Astrocyte (in vitro differentiated cells and primary cell): ENCODE measurements around the gene ZNF331. TPM values are rescaled to one million over a fixed set of nuclear protein-coding genes. Genes with fewer than 3 reads are reported as not detected.
"Not testable (repeated sequence)": the region's sequence is repeated elsewhere in the genome, so short reads cannot be mapped to it uniquely, and the experiment has no call there.

ENCODE experiments used
- DNase-seq: peaks from one replicate; pipeline ENCODE4 v3.0.0-alpha.2; 2010; ENCODE audit warnings: low read depth
- FAIRE-seq: peaks from 2 replicates; lab custom pipeline; 2011; peaks lifted over from hg19 to GRCh38; lab: Jason Lieb, UNC
- H2AFZ ChIP-seq: 2 replicates; pipeline ENCODE4 v1.6.0; 2012; ENCODE audit warnings: low read depth, low read length, inconsistent platforms
- H3K27ac ChIP-seq: 2 replicates; pipeline ENCODE4 v1.5.1; 2011; ENCODE audit warnings: low read depth, low read length, inconsistent platforms
- H3K27me3 ChIP-seq: 2 replicates; pipeline ENCODE4 v1.6.0; 2011; ENCODE audit warnings: low read length, inconsistent platforms; ENCODE audit not compliant: insufficient read depth
- H3K36me3 ChIP-seq: 2 replicates; pipeline ENCODE4 v1.5.1; 2011; ENCODE audit warnings: low read length, inconsistent platforms; ENCODE audit not compliant: insufficient read depth
- H3K4me1 ChIP-seq: 2 replicates; pipeline ENCODE4 v1.5.1; 2011; ENCODE audit warnings: low read length, inconsistent platforms; ENCODE audit not compliant: insufficient read depth
- H3K4me2 ChIP-seq: 2 replicates; pipeline ENCODE4 v1.6.0; 2012; ENCODE audit warnings: low read length, inconsistent platforms
- H3K4me3 ChIP-seq: 2 replicates; pipeline ENCODE4 v1.5.1; 2011; ENCODE audit warnings: low read depth, mild to moderate bottlenecking, low read length, inconsistent platforms; ENCODE audit not compliant: insufficient read depth
- H3K79me2 ChIP-seq: 2 replicates; pipeline ENCODE4 v1.6.0; 2012; ENCODE audit warnings: mild to moderate bottlenecking, low read length, inconsistent platforms; ENCODE audit not compliant: insufficient read depth
- H3K9ac ChIP-seq: 2 replicates; pipeline ENCODE4 v1.6.0; 2012; ENCODE audit warnings: mild to moderate bottlenecking, low read length, inconsistent platforms
- H3K9me3 ChIP-seq: 2 replicates; pipeline ENCODE4 v1.5.1; 2012; ENCODE audit warnings: low read depth, mild to moderate bottlenecking, low read length, inconsistent platforms; ENCODE audit not compliant: insufficient read depth
- H4K20me1 ChIP-seq: 2 replicates; pipeline ENCODE4 v1.6.0; 2012; ENCODE audit warnings: low read length, inconsistent platforms; ENCODE audit not compliant: insufficient read depth
- H3K27ac Mint-ChIP-seq: one replicate; pipeline ENCODE4 v1.8.0; 2021; ENCODE audit warnings: mild to moderate bottlenecking, mixed read lengths; ENCODE audit not compliant: unreplicated experiment
- H3K27me3 Mint-ChIP-seq: one replicate; pipeline ENCODE4 v1.8.0; 2021; ENCODE audit warnings: low read depth, mixed read lengths; ENCODE audit not compliant: unreplicated experiment
- H3K36me3 Mint-ChIP-seq: one replicate; pipeline ENCODE4 v1.8.0; 2021; ENCODE audit warnings: low read depth, mixed read lengths; ENCODE audit not compliant: unreplicated experiment
- H3K4me1 Mint-ChIP-seq: one replicate; pipeline ENCODE4 v1.8.0; 2021; ENCODE audit warnings: low read depth, mixed read lengths; ENCODE audit not compliant: unreplicated experiment
- H3K4me3 Mint-ChIP-seq: one replicate; pipeline ENCODE4 v1.8.0; 2021; ENCODE audit warnings: mild to moderate bottlenecking, moderate library complexity, mixed read lengths; ENCODE audit not compliant: unreplicated experiment
- H3K9me3 Mint-ChIP-seq: one replicate; pipeline ENCODE4 v1.8.0; 2021; ENCODE audit warnings: mild to moderate bottlenecking, mixed read lengths; ENCODE audit not compliant: unreplicated experiment
- CTCF ChIP-seq: IDR thresholded peaks from 2 replicates; pipeline ENCODE4 v1.5.1; 2011; ENCODE audit warnings: low read depth, mild to moderate bottlenecking, inconsistent platforms, low read length, moderate library complexity; ENCODE audit not compliant: insufficient read depth
- EZH2 ChIP-seq: IDR thresholded peaks from 2 replicates; pipeline ENCODE4 v1.6.1; 2012; ENCODE audit warnings: mild to moderate bottlenecking, low read length, inconsistent platforms; ENCODE audit not compliant: insufficient read depth
- total RNA-seq: library from RNA; stranded (reverse); gene quantifications from 2 replicates; pipeline ENCODE4 v1.2.1, GENCODE V29; 2021

ZNF331 gene
- total RNA-seq, 1 donor from 2014 or later = 4.8 TPM

GRCh38 chr19:53509845-53510244 is 28.1 kb upstream of the ZNF331 start:
- Histone ChIP-seq H3K9me3 (peaks cover 4% of the 10 kb centered on the region), H3K79me2 (no peaks in the 10 kb centered on the region), H3K36me3 (no peaks in the 10 kb centered on the region), H3K27me3 (no peaks in the 10 kb centered on the region), H3K27ac (no peak overlapping the region), H3K9ac (no peak overlapping the region), H4K20me1 (no peaks in the 10 kb centered on the region), H3K4me2 (no peak overlapping the region), H2AFZ (no peak overlapping the region), H3K4me1 (no peaks in the 10 kb centered on the region), H3K4me3 (no peak overlapping the region)
- no peaks in the 10 kb centered on the region for H3K9me3 Mint-ChIP-seq
- FAIRE-seq (no peak), DNase-seq (no peak)
- peaks cover 3% of the 10 kb centered on the region for H3K27me3 Mint-ChIP-seq
- H3K36me3 Mint-ChIP-seq = no peaks in the 10 kb centered on the region
- no peak for TF ChIP-seq CTCF
- TF ChIP-seq EZH2 = no peak
- H3K27ac Mint-ChIP-seq = no peak overlapping the region
- H3K4me1 Mint-ChIP-seq = no peaks in the 10 kb centered on the region
- no peak overlapping the region for H3K4me3 Mint-ChIP-seq

GRCh38 chr19:53511357-53511756 is 26.6 kb upstream of the ZNF331 start:
- Mint-ChIP-seq H3K4me1 (no peaks in the 10 kb centered on the region), H3K9me3 (no peaks in the 10 kb centered on the region)
- TF ChIP-seq CTCF = no peak
- TF ChIP-seq EZH2 = no peak

DNA sequence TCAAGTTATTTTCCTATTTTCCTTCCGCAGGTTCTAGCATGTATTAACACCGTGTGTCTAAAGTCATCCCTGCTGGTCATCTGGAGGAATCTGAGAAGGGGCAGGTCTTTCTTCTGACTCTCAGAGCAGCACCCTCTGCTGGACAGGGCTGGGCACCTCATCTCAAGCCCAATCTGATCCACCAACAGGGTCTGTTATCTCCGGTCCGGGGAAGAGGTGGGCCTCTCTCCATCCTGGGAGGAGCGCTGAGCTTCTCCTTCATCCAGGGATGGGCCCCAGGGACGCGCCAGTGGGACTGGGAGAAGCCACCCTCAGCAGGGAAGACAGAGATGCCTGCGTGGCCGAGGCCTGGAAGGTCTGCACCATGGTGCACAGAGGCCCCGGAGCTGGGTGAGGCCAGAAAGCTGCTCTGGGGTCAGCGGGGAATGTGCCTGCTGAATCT is 26.0 kb upstream of the ZNF331 start:
- H3K27ac ChIP-seq = no peak overlapping the region
- H3K9ac ChIP-seq = no peak overlapping the region
- Mint-ChIP-seq H3K27ac (no peak overlapping the region), H3K36me3 (no peaks in the 10 kb centered on the region), H3K27me3 (peaks cover 3% of the 10 kb centered on the region), H3K4me1 (no peaks in the 10 kb centered on the region), H3K9me3 (no peaks in the 10 kb centered on the region), H3K4me3 (no peak overlapping the region)
- H3K4me3 ChIP-seq = no peak overlapping the region
- no peaks in the 10 kb centered on the region for H3K9me3 ChIP-seq
- H4K20me1 ChIP-seq = no peaks in the 10 kb centered on the region
- no peaks in the 10 kb centered on the region for H3K4me1 ChIP-seq
- no peaks in the 10 kb centered on the region for H3K79me2 ChIP-seq
- no peaks in the 10 kb centered on the region for H3K27me3 ChIP-seq
- H3K4me2 ChIP-seq = no peak overlapping the region
- H3K36me3 ChIP-seq = no peaks in the 10 kb centered on the region
- FAIRE-seq (peak; percentile 41), DNase-seq (peak; percentile 34)
- TF ChIP-seq EZH2 = no peak
- peak; percentile 19 for TF ChIP-seq CTCF
- no peak overlapping the region for H2AFZ ChIP-seq

More at GRCh38 chr19:53511357-53511756, 26.6 kb upstream of the ZNF331 start:
- Histone ChIP-seq H3K9ac (no peak overlapping the region), H3K79me2 (no peaks in the 10 kb centered on the region), H3K4me1 (no peaks in the 10 kb centered on the region), H3K27me3 (no peaks in the 10 kb centered on the region), H3K9me3 (peaks cover 4% of the 10 kb centered on the region), H2AFZ (no peak overlapping the region), H3K27ac (no peak overlapping the region), H3K36me3 (no peaks in the 10 kb centered on the region), H3K4me3 (no peak overlapping the region), H3K4me2 (no peak overlapping the region), H4K20me1 (no peaks in the 10 kb centered on the region)
- H3K27me3 Mint-ChIP-seq = peaks cover 3% of the 10 kb centered on the region
- H3K27ac Mint-ChIP-seq = no peak overlapping the region
- FAIRE-seq (no peak), DNase-seq (no peak)
- no peaks in the 10 kb centered on the region for H3K36me3 Mint-ChIP-seq
- no peak overlapping the region for H3K4me3 Mint-ChIP-seq

- H3K4me1 Mint-ChIP-seq, H3K27ac Mint-ChIP-seq, H3K4me2 ChIP-seq, H3K36me3 Mint-ChIP-seq, H3K27me3 ChIP-seq, H3K36me3 ChIP-seq, H3K9me3 ChIP-seq, H3K9ac ChIP-seq, H2AFZ ChIP-seq, H3K4me3 ChIP-seq, H3K79me2 ChIP-seq, H3K27me3 Mint-ChIP-seq, DNase-seq, H4K20me1 ChIP-seq, H3K4me1 ChIP-seq, H3K4me3 Mint-ChIP-seq, H3K27ac ChIP-seq, H3K9me3 Mint-ChIP-seq: not testable (repeated sequence)
- FAIRE-seq = peak; percentile 63
Measured at GRCh38 chr19:53515047-53515446, 22.9 kb upstream of the ZNF331 start.
